Adrenal gland (tissue), 5 donors: ENCODE measurements around the gene KCNB1.

Experiments
- POLR2A ChIP-seq, 2 donors: fragments of 450-650 bp; IDR thresholded peaks; one replicate each; pipeline ENCODE4 v1.6.1; 2017; ENCODE audit warnings: antibody characterized with exemption in 2 of 2, mild to moderate bottlenecking in 2 of 2, moderate library complexity in 1 of 2
- TF ChIP-seq, protein P1 (sequence below), 6 experiments: fragments of 450-650 bp in 4 of 6; fragments of 200-600 bp in 2 of 6; sonication (generic) in 1 of 6; IDR thresholded peaks; 1 replicate in 5 of 6; 2 replicates in 1 of 6; pipeline versions ENCODE4 v1.5.1 to v1.8.0; 2016 to 2021; ENCODE audit warnings: antibody characterized with exemption in 6 of 6, mild to moderate bottlenecking in 2 of 6, moderate library complexity in 1 of 6
- donor health status: DM: no; HTN: no; CAD: no.

GRCh38 chr20:49523767-49524360 is 41.4 kb upstream of the KCNB1 start:
- TF ChIP-seq, protein P1, sequence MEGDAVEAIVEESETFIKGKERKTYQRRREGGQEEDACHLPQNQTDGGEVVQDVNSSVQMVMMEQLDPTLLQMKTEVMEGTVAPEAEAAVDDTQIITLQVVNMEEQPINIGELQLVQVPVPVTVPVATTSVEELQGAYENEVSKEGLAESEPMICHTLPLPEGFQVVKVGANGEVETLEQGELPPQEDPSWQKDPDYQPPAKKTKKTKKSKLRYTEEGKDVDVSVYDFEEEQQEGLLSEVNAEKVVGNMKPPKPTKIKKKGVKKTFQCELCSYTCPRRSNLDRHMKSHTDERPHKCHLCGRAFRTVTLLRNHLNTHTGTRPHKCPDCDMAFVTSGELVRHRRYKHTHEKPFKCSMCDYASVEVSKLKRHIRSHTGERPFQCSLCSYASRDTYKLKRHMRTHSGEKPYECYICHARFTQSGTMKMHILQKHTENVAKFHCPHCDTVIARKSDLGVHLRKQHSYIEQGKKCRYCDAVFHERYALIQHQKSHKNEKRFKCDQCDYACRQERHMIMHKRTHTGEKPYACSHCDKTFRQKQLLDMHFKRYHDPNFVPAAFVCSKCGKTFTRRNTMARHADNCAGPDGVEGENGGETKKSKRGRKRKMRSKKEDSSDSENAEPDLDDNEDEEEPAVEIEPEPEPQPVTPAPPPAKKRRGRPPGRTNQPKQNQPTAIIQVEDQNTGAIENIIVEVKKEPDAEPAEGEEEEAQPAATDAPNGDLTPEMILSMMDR (IDR thresholded peaks at IDR 0.05), result no peak
- no peak for TF ChIP-seq POLR2A (IDR thresholded peaks at IDR 0.05)
